Pericardium fibroblast (primary cell): ENCODE data around the gene OR10G6. TPM values are rescaled to one million over a fixed set of nuclear protein-coding genes. Genes with fewer than 3 reads are reported as not detected.

Experiments used
- total RNA-seq: library from RNA; depleted of rRNA; stranded (reverse); fragments of >200 nt; gene quantifications from 2 replicates; pipeline ENCODE4 v1.2.3, GENCODE V29; 2015

Gene OR10G6, protein sequence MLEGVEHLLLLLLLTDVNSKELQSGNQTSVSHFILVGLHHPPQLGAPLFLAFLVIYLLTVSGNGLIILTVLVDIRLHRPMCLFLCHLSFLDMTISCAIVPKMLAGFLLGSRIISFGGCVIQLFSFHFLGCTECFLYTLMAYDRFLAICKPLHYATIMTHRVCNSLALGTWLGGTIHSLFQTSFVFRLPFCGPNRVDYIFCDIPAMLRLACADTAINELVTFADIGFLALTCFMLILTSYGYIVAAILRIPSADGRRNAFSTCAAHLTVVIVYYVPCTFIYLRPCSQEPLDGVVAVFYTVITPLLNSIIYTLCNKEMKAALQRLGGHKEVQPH
- not detected in 2 replicates for total RNA-seq

DNA sequence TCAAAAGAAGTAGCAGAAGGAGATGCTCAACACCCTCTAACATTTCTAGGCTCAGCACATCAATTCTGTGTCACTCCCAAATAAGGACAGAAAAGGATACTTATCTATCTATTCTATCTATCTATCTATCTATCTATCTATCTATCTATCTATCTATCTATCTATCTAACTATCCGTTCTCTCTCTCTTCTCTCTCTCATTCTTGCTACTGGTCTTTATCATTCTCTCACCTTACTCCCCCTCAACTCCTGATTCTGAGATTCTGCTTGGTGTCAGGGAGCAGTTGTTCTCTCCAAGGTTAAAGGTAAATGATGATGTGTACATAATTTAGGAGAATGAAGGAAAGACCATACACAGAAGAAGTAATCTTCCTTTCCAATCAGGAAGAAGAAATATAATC lies at the start of gene OR10G6:
TSS of gene OR10G6 (minus strand) at position 43 of the 400 bp plus-strand sequence. CDS start at position 43, 0 bp downstream.

DNA sequence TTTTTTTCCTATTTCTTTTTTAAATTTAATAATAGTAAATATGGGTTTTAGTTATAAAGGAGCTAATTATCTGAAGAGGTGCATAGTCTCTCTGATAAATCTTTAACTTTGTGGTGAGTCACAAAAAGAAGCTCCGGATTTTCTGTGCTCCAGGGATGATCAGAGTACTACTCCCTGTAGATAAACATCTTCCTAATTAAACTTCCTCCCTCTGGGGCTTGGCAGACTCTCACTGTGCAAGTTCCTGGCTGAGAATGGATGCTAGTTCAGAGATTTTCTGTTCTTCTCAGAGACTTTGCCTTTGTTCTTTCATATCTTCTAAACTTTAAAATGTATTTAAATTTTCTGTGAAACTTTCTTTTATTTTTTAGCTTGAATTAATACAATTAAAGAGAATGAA lies 46.3 kb upstream of the OR10G6 start, which contains the start of gene OR10G7:
TSS of gene OR10G7 (minus strand) at position 72 of the 400 bp plus-strand sequence. CDS start 2,324 bp downstream, outside the sequence.

DNA sequence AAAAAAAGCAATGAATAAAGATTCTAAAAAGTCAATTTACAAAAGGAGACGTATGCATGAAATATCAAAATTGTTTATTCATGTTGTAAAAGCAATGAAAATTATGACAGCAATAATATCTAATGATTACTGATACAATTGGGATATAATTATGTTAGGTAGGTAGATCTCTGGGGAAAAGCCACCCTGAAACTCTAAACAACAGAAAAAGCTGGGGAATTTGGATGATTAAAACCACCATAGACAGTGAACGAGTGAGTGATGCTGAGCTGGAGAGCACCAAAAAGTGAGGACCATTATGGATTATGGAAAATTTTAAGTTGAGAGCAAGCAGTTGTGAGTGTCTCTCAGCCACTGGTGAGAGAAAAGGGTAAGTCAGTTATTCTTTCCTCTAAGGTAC lies 31.5 kb upstream of the OR10G6 start, which contains the start of gene OR10G8:
TSS of gene OR10G8 (plus strand) at position 301 of the 400 bp plus-strand sequence. CDS start 2,825 bp downstream, outside the sequence.

GRCh38 chr11:124012697-124013096 lies 17.7 kb upstream of the OR10G6 start, which contains the start of gene OR10G4:
Gene OR10G4 (plus strand): TSS chr11:124012997. CDS start chr11:124015575, 2,578 bp downstream.

DNA sequence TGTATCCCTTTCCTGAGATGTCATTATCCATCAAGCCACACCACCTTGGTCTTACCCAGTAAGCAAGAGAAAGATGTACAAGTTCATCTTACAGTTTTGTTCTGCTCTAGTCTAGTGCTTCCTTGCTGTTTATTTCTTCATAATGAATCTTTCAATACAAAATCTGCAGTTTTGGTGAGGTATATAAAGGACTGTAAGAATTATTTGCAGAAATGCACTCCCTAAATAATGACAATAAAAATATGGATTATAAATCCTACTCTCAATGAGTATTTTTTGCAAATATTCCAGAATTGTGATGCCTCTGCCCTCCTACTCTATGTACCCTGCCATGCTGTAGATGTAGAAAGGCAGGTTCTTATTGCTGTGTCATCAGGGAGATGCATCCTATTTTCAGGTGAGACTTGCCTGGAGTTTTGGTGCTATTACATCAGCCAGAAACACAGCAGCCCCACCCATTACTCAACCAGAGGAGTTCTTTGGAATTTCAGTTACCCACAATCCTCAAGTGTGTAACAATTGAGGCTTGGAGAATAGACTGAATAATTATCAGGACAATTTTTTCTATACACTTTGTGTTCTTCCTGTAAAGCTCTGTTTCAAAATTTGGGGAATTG lies 17.1 kb downstream of the OR10G6 start, which contains the start of gene OR10S1:
TSS of gene OR10S1 (minus strand) at position 51 of the 617 bp plus-strand sequence. CDS start 117 bp downstream, outside the sequence.

Other genes with a start within 250 kb of the OR10G6 start
- gene OR6X1, start 240.6 kb downstream of the OR10G6 start, total RNA-seq, result not detected in 2 replicates
- 1.6 TPM in 1 of 2 replicates, not detected in the other for gene OR6M1, start 188.8 kb downstream of the OR10G6 start, total RNA-seq
- gene TMEM225, start 109.5 kb downstream of the OR10G6 start, total RNA-seq, result not detected in 2 replicates
- not detected in 2 replicates for gene OR8D4, start 93.0 kb downstream of the OR10G6 start, total RNA-seq
- not detected in 2 replicates for gene OR4D5, start 55.5 kb downstream of the OR10G6 start, total RNA-seq
- not detected in 2 replicates for gene OR6T1, start 51.3 kb downstream of the OR10G6 start, total RNA-seq
- gene OR10S1, start 17.4 kb downstream of the OR10G6 start, total RNA-seq, result not detected in 2 replicates
- gene OR10G4, start 17.8 kb upstream of the OR10G6 start, total RNA-seq, result not detected in 2 replicates
- gene OR10G9, start 27.9 kb upstream of the OR10G6 start, total RNA-seq, result not detected in 2 replicates
- gene OR10G8, start 31.6 kb upstream of the OR10G6 start, total RNA-seq, result not detected in 2 replicates
- not detected in 2 replicates for gene OR10G7, start 46.2 kb upstream of the OR10G6 start, total RNA-seq
- gene VWA5A, start 120.3 kb upstream of the OR10G6 start, total RNA-seq, result 7.2 and 15.6 TPM in 2 replicates
- gene OR10D3, start 188.2 kb upstream of the OR10G6 start, total RNA-seq, result not detected in 2 replicates
- not detected in 2 replicates for gene OR8G1, start 245.9 kb upstream of the OR10G6 start, total RNA-seq